Fibroblast of the conjunctiva (primary cell): ENCODE measurements around the gene KCNA3.

ENCODE experiments used
- DNase-seq: peaks from one replicate; pipeline ENCODE4 v3.0.0-alpha.2; 2010; ENCODE audit warnings: low read depth

KCNA3 gene

DNA sequence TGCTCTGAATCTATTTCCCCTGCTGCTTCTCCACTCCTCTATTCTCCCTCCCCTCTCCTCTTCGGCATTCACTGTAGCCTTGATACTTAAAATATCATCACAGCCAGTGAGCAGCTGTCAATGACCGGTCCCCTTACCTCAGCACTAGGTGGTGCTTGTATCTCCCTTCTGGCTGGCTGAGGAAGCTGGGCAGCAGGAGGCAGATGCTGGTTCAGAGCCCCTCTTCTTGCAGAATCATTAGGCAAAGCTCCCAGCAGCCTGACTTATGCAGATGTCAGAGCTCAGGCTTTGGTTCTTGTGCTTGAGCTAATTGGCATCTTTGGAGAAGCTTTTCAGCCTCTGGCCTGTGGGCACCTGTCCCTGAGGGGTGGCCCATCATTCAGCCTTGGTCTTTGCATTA is 36.7 kb downstream of the KCNA3 start:
- no peak for DNase-seq

DNA sequence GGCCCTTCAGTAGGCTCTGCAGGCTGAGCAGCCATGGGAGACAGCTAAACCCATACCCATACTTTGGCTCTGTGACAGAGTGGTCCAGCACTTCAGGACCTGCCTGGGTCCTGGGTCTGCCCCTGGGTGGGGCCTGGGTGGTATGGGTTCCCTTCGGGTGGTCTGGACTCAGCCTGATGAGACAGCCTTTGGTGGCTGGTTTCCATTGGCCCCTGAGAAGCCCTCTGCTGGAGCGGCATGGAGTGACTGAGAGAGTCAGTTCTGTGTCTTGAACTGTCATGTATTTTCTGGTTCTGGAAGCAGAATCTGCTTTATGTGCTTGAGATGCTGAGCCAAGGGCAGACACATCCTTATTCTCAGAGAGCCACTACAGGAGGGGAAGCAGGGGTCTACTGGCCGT is 37.3 kb downstream of the KCNA3 start:
- no peak for DNase-seq

DNA sequence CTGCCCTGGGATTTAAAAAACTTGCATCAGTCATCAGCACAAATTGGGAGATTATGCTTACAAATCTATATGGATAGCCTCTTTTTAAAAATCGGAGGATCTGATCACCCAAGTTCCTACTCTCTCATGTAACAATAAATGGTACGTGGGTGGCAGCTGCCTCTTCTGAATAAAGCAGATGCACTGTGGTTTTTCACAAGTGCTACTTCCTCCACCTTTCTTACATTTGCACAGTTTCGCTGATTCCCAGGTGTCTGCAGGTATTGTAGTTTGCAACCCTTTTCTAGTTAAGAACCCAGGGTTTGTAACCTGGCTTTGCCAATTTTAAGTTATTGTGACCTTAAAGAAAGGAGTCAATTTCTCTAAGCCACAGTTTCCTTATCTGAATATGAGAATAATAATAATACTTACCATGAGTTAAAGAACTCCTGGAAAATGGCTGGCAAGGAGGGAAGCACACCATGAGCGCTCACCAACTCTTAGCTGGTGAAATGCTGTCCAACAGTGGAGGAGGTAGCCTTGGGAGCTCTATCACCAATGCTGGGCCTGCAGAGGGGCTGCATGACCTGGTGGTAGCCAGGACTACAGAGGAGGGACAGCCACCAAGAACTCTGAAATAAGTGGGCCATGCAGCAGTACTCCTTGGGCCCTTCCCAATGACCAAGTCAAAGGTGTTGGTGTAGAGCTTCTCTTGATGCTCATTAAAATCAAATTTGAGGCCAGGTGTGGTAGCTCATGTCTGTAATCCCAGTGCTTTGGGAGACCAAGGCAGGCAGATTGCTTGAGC is 38.4 kb downstream of the KCNA3 start:
- DNase-seq, result no peak

DNA sequence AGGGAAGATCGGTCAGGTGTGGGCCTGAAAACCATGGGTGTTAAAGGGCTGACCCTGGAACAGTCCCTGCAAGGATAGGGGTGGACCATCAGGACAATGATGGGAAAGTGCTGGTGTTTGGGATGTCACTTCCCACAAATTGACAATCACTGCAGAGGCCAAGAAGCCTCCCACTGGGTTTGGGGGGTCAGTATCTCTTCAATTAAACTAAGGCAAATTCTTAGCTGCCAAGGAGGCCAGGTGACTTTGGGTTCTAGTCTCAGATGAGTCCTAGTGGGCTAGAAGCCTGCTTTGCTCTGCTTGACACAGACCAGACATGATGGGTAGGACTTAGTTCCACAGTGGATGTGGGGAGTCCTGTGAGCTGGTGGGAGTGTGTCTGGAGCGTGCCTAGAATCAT is 39.3 kb downstream of the KCNA3 start:
- no peak for DNase-seq

DNA sequence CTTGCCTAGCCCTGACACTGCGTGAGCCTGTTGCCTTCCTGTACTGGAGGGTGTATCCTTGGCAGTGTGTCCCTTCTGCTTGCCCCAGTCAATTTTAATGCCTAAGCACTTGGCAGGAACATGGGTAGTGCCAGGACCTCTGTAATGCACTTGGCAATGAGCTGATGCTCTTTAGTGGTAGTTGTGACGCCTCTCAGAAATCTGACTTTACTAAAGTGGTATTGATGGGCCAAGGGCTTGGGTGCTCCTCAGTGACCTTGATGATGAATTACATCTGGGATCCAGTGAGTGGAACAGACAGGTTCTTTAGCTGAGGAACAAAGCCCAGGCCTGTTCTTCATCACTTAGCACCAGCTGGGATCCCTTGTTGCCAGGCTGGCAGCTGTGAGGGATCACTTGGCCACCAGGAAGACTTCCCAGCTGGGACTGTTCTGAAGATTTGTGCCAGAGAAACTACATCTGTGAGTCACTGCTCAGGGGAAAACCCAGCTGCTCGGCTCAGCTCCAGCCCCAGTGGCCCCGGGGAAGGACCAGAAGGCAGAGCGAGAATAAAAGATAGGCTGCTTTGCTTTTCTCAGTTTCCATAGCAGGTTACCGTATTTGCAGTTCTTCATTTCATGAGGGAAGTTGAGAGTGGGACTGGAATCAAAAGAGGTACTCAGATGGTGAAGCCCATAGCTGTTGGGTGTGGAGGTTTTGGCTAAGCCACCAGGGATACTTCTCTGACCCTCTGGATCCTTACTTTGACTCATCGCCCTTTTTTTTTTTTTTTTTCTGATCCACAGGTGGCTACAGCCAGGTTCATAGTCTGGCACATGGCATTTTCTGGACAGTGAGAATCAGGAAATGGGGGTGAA is 40.1 kb downstream of the KCNA3 start:
- no peak for DNase-seq

DNA sequence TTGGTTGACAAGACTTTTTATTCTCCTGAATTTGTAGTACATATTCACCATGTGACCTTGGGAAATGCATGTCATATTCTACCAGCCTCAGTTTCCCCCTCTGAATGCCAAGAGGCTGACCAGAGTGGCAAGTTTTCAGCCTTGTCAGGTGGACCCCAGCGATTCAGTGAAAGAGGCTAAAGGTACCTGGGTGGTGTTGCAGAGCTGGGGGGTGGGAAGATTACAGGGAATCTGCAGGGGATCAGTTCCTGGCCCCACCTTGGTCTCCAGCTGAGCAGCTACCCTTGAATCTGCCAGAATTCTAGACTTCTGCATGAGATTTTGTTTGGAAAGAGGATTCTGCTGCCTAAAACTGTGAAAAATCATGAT is 40.7 kb downstream of the KCNA3 start:
- no peak for DNase-seq

DNA sequence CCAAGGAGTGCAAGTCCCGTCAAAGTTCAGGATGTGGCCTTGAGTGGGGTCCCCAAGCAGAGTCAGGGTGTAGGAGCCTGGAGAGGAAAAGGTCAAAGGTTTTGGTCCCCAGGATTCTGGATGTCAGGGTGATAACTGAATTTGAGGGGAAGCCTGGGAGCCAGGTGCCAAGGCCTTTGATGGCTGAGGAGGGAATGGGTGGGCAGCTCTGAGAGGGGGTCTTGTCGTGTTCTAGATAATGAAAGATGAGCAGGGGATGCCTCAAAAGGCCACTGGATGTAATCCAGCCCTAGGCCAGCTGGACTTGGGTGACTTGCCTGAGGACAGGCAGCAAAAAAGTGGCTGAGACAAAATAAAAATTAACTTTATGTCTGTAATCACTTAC is 41.1 kb downstream of the KCNA3 start:
- DNase-seq, result no peak

DNA sequence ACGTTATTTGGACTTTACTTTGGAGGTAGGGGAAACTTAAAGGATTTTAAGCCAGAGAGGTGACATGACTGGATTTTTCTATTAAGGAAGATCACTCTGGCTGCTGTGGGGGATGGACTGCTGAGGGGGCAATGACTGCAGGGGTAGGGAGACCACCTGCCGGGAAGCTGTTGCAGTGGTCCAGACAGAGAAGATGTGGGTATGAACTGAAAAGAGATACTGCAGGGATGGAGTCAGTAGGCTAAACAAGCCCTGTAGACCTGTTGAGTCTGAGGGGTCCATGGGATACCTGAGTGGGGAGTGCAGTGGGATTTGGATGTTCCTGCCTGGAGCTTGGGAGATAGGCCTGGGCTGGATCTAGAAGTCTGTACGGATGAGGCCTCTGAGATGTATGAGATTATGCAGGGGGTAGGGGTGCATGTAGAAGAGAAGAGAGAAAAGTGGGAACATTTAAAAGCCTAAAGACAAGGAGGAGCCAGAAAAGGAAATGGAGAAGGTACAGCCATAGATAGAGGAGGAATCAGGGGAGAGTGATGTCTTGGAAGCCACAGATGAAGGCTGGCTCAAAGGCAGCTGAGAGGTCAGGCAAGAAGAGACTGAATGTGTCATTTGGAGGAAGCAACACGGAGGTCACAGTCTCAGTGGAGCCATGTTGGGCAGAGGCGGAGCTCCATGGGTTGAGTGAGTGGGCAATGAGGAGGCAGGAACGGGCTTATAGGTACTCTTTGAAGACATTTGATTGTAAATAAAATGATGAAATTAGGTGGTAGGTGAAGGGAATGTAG is 42.7 kb downstream of the KCNA3 start:
- DNase-seq, result no peak

DNA sequence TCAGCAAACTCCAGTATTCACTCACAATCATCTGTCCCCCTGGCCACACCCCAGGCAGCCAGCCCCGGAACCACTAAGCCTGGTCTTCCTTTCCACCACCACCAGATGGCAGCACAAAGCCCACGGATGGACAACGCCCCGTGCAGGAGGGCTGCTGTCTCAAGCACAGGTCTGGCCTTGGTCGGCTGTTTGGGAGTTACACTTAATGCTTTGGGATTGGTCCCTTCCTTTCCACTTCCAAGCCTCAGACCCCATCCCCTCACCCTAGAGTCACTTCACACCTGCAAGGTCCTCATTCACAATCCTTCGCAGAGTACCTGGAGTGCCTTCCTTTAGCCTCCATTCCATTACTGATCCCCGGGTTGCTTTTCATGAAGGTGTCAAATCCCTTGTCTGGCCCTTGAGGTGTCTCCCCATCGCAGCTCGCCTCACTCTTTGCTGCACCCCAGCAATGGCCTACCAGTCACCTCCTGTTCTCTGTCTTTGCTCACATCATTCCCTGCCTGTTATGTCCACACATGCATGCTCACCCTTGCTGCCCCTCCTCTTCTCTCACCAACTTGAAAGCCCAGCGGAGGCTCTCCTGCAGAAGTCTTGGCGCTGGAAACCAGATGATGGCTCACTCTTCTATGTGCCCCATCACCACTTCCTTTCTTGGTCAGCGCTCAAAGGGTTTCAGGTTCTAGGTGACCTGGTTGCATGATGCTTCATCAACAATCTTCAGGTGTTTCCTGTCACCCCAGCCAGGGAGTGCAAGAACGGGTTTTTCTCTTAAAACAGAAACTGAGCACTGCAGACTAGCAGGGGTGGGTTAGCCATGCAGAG is 43.7 kb downstream of the KCNA3 start:
- peak; percentile 31 for DNase-seq

DNA sequence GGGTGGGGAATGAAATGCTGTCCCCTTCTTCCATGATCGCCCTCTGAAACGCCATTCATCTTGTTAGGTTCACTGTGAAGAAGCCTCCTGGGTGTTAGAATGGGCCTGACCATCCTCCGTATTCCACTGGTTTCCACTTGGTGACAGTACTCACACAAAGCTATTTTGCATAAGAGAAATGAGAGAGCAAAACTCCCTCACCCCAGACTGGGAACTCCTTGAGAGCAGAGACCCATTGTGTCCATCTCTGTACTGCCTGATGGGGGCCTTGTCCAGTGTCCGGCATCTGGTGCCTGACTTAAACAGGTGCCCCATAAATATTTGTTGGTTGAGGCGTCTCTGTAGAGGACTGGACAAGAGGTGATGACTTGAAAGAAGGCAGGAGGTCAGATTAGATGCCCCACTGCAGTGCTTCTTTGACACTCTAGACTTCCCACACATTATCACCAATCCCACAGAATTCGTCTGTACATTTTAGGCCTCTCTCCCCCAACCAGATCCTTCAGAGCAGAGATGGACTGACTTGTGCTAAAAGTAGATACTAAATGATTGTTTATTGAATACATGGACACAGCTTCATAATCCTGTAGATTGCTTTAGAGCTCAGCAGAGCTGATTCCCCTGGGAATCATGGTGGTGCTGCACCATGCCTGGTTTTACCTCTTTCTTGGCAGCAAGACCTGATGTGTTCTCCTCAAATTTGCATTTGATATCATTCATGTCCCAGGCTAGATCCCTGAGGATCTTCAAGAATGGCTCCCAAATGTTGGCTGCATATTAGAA is 46.2 kb downstream of the KCNA3 start:
- DNase-seq, result no peak

DNA sequence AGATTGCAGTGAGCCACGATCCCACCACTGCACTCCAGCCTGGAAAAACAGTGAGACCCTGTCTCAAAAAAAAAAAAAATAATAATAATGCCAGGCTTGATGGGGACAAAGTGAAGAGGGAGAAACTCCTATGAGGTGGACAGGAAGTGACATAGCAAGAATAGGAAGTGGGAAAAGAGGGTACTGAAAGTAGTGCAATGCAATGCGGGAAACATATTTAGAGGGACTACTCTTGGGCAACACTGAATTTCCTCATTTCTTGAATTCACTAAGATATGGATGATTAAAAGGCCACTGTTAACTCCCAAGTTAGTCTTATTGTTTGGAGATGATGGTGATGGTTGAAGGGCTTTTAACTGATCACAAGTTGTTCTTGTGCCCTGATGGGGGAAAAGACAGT is 47.0 kb downstream of the KCNA3 start:
- no peak for DNase-seq

DNA sequence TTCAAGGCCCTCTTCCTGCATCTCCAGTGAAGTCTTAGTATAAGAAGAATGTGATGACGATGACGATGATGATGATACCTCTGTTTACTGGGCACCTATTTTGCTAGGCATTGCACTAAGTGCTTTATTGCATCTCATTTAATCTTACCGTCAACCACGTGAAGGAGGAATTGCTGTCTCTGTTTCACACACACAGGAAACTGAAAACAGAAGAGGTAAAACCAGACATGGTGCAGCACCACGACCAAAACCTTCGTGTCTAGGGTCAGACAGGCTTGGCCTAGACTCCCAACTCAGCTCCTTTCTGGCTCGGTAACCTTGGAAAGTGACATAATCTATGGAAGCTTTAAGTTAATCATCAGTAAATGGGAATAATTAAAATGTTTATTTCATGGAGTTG is 47.9 kb downstream of the KCNA3 start:
- DNase-seq, result no peak
